Endodermal cell (in vitro differentiated cells): ENCODE results near the gene EIF4G3. TPM values are rescaled to one million over a fixed set of nuclear protein-coding genes. Genes with fewer than 3 reads are reported as not detected.
A peak's percentile ranks its signal among the peaks of the same experiment; 100 is the strongest.

Source experiments
- DNase-seq: peaks from one replicate; pipeline ENCODE4 v3.0.0-alpha.2; 2017
- H3K27ac ChIP-seq: 2 replicates; pipeline ENCODE4 v1.5.1; 2013; ENCODE audit warnings: mild to moderate bottlenecking, low read depth, low read length, moderate library complexity
- H3K27me3 ChIP-seq: 2 replicates; pipeline ENCODE4 v1.6.1; 2013; ENCODE audit warnings: mild to moderate bottlenecking, low read length, moderate library complexity; ENCODE audit not compliant: insufficient read depth, control insufficient read depth, poor library complexity, severe bottlenecking
- H3K36me3 ChIP-seq: 2 replicates; pipeline ENCODE4 v1.7.0; 2013; ENCODE audit warnings: mild to moderate bottlenecking, low read length, moderate library complexity; ENCODE audit not compliant: control insufficient read depth, insufficient read depth
- H3K4me1 ChIP-seq: one replicate; pipeline ENCODE4 v1.7.0; 2013; ENCODE audit warnings: low read length; ENCODE audit not compliant: control insufficient read depth, insufficient read depth
- H3K4me3 ChIP-seq: 2 replicates; pipeline ENCODE4 v1.5.1; 2013; ENCODE audit warnings: mild to moderate bottlenecking, low read length, moderate library complexity
- H3K9ac ChIP-seq: 2 replicates; pipeline ENCODE4 v1.6.1; 2013; ENCODE audit warnings: mild to moderate bottlenecking, low read length, moderate library complexity; ENCODE audit not compliant: poor library complexity, severe bottlenecking; ENCODE audit errors: extremely low read depth
- H3K9me3 ChIP-seq: 2 replicates; pipeline ENCODE4 v1.6.1; 2013; ENCODE audit warnings: mild to moderate bottlenecking, low read length, moderate library complexity; ENCODE audit not compliant: control insufficient read depth
- H3K27ac Mint-ChIP-seq: 2 replicates; pipeline ENCODE4 v1.8.0; 2020; ENCODE audit warnings: mixed read lengths
- H3K27me3 Mint-ChIP-seq: 2 replicates; pipeline ENCODE4 v1.8.0; 2021; ENCODE audit warnings: mild to moderate bottlenecking, mixed read lengths; ENCODE audit not compliant: insufficient read depth
- H3K36me3 Mint-ChIP-seq: 2 replicates; pipeline ENCODE4 v1.8.0; 2020; ENCODE audit warnings: low read depth, mixed read lengths
- H3K4me1 Mint-ChIP-seq: 2 replicates; pipeline ENCODE4 v1.8.0; 2020; ENCODE audit warnings: mixed read lengths
- H3K4me3 Mint-ChIP-seq: 2 replicates; pipeline ENCODE4 v1.8.0; 2020; ENCODE audit warnings: mild to moderate bottlenecking, moderate library complexity, mixed read lengths
- H3K9me3 Mint-ChIP-seq: 2 replicates; pipeline ENCODE4 v1.8.0; 2020; ENCODE audit warnings: mild to moderate bottlenecking, mixed read lengths
- CTCF ChIP-seq: fragments of 200-600 bp; sonication (generic); conservative IDR thresholded peaks from 2 replicates; pipeline ENCODE4 v1.5.0; 2021; ENCODE audit warnings: antibody characterized with exemption, mild to moderate bottlenecking
- WGBS, 2 experiments: methylation state at CpG; one replicate each; pipeline versions ENCODE4 v1.1.5 to v1.1.7; 2013; ENCODE audit warnings: missing lambda C conversion rate in 2 of 2, mixed read lengths in 1 of 2; ENCODE audit not compliant: insufficient coverage in 1 of 2, insufficient read length in 1 of 2; 5-methylcytosine and 5-hydroxymethylcytosine counted together
- total RNA-seq, 2 donors: library from RNA; stranded (reverse); fragmentation: NEBNext Ultra II Directional in 1 of 2; extraction: Animal tissue kit (Norgen Biotek cat#: 25700) in 1 of 2; gene quantifications; 2 replicates in 1 of 2; 3 replicates in 1 of 2; pipeline ENCODE4 v1.2.1, GENCODE V29; 2021

Gene EIF4G3
- total RNA-seq, 2 donors from 2014 or later: 101 to 103 TPM

DNA sequence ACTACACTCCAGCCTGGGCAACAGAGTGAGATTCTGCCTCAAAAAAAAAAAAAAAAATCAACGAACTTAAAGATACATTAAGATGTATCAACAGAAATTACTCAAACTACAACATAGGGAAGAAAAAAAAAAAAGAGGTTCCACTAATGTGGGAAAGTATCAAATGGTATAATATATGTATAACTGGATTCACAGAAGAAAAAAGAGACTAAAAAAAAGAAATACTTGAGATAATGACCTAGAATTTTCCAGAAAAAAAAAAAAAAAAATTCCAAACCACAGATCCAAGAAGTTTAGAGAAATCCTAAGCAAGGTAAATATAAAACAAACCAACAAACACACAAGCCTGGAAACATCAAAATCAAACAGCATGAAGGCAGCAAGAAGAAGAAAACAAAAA lies 45.5 kb downstream of the EIF4G3 start:
- TF ChIP-seq CTCF: no peak

GRCh38 chr1:21129407-21129806 lies 47.3 kb downstream of the EIF4G3 start:
- Mint-ChIP-seq H3K36me3 (peaks cover 60% of the 10 kb centered on the region), H3K27me3 (no peaks in the 10 kb centered on the region), H3K9me3 (no peaks in the 10 kb centered on the region), H3K4me1 (no peaks in the 10 kb centered on the region), H3K27ac (peak overlapping the region; percentile 83), H3K4me3 (no peak overlapping the region)
- Histone ChIP-seq H3K4me1 (no peaks in the 10 kb centered on the region), H3K36me3 (peaks cover 51% of the 10 kb centered on the region), H3K9ac (no peak overlapping the region), H3K4me3 (no peak overlapping the region), H3K27me3 (no peaks in the 10 kb centered on the region), H3K9me3 (no peaks in the 10 kb centered on the region), H3K27ac (no peak overlapping the region)
- 0 to 47% methylated on average over 1 to 2 of the region's 2 CpGs for WGBS, 2 experiments
- no peak for DNase-seq
- no peak for TF ChIP-seq CTCF

More for the DNA sequence above, 45.5 kb downstream of the EIF4G3 start:
- Histone ChIP-seq H3K9me3 (no peaks in the 10 kb centered on the region), H3K27ac (no peak overlapping the region), H3K27me3 (no peaks in the 10 kb centered on the region), H3K36me3 (peaks cover 46% of the 10 kb centered on the region), H3K9ac (no peak overlapping the region), H3K4me1 (no peaks in the 10 kb centered on the region), H3K4me3 (no peak overlapping the region)
- Mint-ChIP-seq H3K27ac (peak overlapping the region; percentile 24), H3K36me3 (peaks cover 63% of the 10 kb centered on the region), H3K4me1 (peaks cover 3% of the 10 kb centered on the region), H3K4me3 (no peak overlapping the region), H3K9me3 (no peaks in the 10 kb centered on the region), H3K27me3 (no peaks in the 10 kb centered on the region)
- DNase-seq: no peak
- WGBS, 2 experiments: no CpG with 5 or more reads among the region's 1 CpG

DNA sequence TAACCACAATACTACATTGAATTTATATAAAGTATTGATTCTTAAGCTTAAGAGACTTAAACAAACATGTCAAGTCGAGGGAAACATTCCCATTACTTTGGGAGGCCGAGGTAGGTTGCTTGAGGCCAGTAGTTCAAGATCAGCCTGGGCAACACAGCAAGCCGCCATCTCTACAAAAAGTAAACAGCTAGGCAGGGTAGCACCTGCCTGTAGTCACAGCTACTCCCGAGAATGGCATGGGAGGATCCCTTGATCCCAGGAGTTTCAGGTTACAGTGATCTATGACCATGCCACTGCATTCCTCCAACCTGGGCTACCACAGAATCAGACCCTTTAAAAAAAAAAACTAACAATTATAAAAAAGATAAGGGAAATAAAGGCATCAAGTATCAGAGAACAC lies 50.4 kb downstream of the EIF4G3 start:
- no peak overlapping the region for H3K27ac ChIP-seq
- no peaks in the 10 kb centered on the region for H3K27me3 Mint-ChIP-seq
- H3K9me3 ChIP-seq: no peaks in the 10 kb centered on the region
- peaks cover 60% of the 10 kb centered on the region for H3K36me3 Mint-ChIP-seq
- DNase-seq: peak; percentile 73
- WGBS, 2 experiments: 70 to 89% methylated on average over 2 to 4 of the region's 4 CpGs
- H3K4me3 ChIP-seq: no peak overlapping the region
- no peaks in the 10 kb centered on the region for H3K27me3 ChIP-seq
- peaks cover 2% of the 10 kb centered on the region for H3K4me1 Mint-ChIP-seq
- H3K9me3 Mint-ChIP-seq: no peaks in the 10 kb centered on the region
- peaks cover 61% of the 10 kb centered on the region for H3K36me3 ChIP-seq
- no peak overlapping the region for H3K4me3 Mint-ChIP-seq
- H3K9ac ChIP-seq: no peak overlapping the region
- TF ChIP-seq CTCF: no peak
- H3K4me1 ChIP-seq: no peaks in the 10 kb centered on the region
- peak overlapping the region; percentile 64 for H3K27ac Mint-ChIP-seq
